Activated naive CD4-positive, alpha-beta T cell treated with Interleukin-2 at 50 U/mL for 16 hours (primary cell): ENCODE results near the gene A2M.

ENCODE experiments used
- DNase-seq: peaks from one replicate; pipeline ENCODE4 v3.0.0-alpha.2; 2020

Gene A2M

GRCh38 chr12:9033265-9033887, 82.3 kb downstream of the A2M start:
- no peak for DNase-seq

- no peak for DNase-seq
These were observed 83.3 kb downstream of the A2M start for GRCh38 chr12:9032202-9032964.

GRCh38 chr12:9030776-9031175, 84.9 kb downstream of the A2M start:
- no peak for DNase-seq

- DNase-seq = peak; percentile 52
These were observed 88.3 kb downstream of the A2M start for GRCh38 chr12:9027161-9028059.

GRCh38 chr12:9024512-9024911, 91.2 kb downstream of the A2M start:
- no peak for DNase-seq

- no peak for DNase-seq
These were observed 93.1 kb downstream of the A2M start for GRCh38 chr12:9022592-9022991.
